ENCODE results near the gene TUBGCP6.

Gene TUBGCP6

DNA sequence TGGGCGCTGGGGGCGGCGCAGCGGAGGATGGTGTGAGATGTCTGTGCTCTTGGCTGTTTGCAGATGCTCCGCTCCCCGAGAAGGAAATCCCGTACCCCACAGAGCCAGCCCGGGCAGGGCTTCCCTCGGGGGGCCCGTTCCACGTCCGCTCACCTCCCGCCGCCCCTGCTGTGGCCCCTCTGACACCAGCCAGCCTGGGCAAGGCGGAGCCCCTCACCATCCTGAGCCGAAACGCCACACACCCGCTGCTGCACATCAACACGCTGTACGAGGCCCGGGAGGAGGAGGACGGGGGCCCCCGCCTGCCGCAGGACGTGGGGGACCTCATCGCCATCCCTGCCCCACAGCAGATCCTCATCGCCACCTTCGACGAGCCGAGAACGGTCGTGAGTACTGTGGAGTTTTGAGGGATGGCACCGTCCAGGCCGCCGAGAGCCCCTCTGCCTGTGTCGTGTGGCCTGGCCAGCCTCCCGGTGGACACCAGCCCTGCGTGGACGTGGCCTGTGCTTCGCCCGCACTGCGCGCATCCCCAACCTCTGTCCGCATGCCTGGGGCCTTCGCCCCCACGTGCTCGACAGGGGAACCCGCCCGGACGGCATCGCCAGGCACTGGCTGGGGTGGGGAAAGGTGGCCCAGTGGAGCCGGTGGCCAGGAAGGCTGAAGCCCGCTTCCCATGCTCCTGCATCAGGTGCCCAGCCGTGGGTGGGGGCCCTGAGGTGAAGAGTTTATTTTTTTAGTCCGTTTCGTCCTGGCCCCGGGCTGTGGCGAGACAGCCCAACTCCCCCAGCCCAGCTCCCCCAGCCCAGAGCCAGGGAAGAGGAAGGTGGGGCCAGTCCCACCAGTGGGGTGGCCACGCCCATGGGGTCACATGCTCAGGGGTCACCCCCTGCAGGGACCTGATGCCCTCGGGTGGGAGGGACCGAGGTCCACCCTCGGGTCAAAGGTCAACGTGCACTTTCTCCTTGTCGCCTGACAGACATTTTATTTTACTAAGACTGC, 65.7 kb downstream of the TUBGCP6 start:
- TF ChIP-seq POU2F2 (IDR thresholded peaks at IDR 0.05; ENCODE audit: low read depth, low read length) (no peak), POLR2AphosphoS5 (IDR thresholded peaks at IDR 0.05; ENCODE audit: low read depth, low read length) (no peak), SPI1 (IDR thresholded peaks at IDR 0.05; ENCODE audit: low read depth, low read length) (no peak), POLR2A (IDR thresholded peaks at IDR 0.05; ENCODE audit: low read depth, low read length) (no peak), TAF1 (IDR thresholded peaks at IDR 0.05; ENCODE audit: low read depth, low read length) (no peak), PAX5 (IDR thresholded peaks at IDR 0.05; ENCODE audit: insufficient read depth, low read length, severe bottlenecking) (no peak)
- FAIRE-seq (no peak), DNase-seq (ENCODE audit: insufficient read length, low spot score) (no peak)

- FAIRE-seq: no peak
- TF ChIP-seq PAX5 (IDR thresholded peaks at IDR 0.05; ENCODE audit: insufficient read depth, low read length, severe bottlenecking) (no peak), POU2F2 (IDR thresholded peaks at IDR 0.05; ENCODE audit: low read depth, low read length) (no peak), POLR2A (IDR thresholded peaks at IDR 0.05; ENCODE audit: low read depth, low read length) (no peak), POLR2AphosphoS5 (IDR thresholded peaks at IDR 0.05; ENCODE audit: low read depth, low read length) (no peak), TAF1 (IDR thresholded peaks at IDR 0.05; ENCODE audit: low read depth, low read length) (no peak), SPI1 (IDR thresholded peaks at IDR 0.05; ENCODE audit: low read depth, low read length) (no peak)
- DNase-seq (ENCODE audit: insufficient read length, low spot score): no peak
Observed at GRCh38 chr22:50178471-50178864, 66.4 kb downstream of the TUBGCP6 start.

DNA sequence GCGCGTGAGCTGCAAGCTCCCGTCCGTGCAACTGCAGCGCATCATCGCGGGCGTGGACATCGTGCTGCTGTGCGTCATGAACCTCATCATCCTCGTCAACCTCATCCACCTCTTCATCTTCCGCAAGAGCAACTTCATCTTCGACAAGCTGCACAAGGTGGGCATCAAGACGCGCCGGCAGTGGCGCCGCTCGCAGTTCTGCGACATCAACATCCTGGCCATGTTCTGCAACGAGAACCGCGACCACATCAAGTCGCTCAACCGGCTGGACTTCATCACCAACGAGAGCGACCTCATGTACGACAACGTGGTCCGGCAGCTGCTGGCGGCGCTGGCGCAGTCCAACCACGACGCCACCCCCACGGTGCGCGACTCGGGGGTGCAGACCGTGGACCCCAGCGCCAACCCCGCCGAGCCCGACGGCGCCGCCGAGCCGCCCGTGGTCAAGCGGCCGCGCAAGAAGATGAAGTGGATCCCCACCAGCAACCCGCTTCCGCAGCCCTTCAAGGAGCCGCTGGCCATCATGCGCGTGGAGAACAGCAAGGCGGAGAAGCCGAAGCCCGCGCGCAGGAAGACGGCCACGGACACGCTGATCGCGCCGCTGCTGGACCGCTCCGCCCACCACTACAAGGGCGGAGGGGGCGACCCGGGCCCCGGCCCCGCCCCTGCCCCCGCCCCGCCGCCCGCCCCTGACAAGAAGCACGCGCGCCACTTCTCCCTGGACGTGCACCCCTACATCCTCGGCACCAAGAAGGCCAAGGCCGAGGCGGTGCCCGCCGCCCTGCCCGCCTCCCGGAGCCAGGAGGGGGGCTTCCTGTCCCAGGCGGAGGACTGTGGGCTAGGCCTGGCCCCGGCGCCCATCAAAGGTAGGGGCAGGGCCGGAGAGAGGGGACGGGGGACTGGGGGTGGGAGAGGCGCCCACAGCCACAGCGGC, 67.0 kb downstream of the TUBGCP6 start:
- no peak for DNase-seq (ENCODE audit: insufficient read length, low spot score)
- TF ChIP-seq POLR2AphosphoS5 (IDR thresholded peaks at IDR 0.05; ENCODE audit: low read depth, low read length) (no peak), POLR2A (IDR thresholded peaks at IDR 0.05; ENCODE audit: low read depth, low read length) (no peak), PAX5 (IDR thresholded peaks at IDR 0.05; ENCODE audit: insufficient read depth, low read length, severe bottlenecking) (no peak), TAF1 (IDR thresholded peaks at IDR 0.05; ENCODE audit: low read depth, low read length) (no peak), POU2F2 (IDR thresholded peaks at IDR 0.05; ENCODE audit: low read depth, low read length) (no peak), SPI1 (IDR thresholded peaks at IDR 0.05; ENCODE audit: low read depth, low read length) (no peak)
- no peak for FAIRE-seq

- DNase-seq (ENCODE audit: insufficient read length, low spot score) (no peak), FAIRE-seq (no peak)
- TF ChIP-seq POLR2AphosphoS5 (IDR thresholded peaks at IDR 0.05; ENCODE audit: low read depth, low read length) (no peak), SPI1 (IDR thresholded peaks at IDR 0.05; ENCODE audit: low read depth, low read length) (no peak), POU2F2 (IDR thresholded peaks at IDR 0.05; ENCODE audit: low read depth, low read length) (no peak), TAF1 (IDR thresholded peaks at IDR 0.05; ENCODE audit: low read depth, low read length) (no peak), POLR2A (IDR thresholded peaks at IDR 0.05; ENCODE audit: low read depth, low read length) (no peak), PAX5 (IDR thresholded peaks at IDR 0.05; ENCODE audit: insufficient read depth, low read length, severe bottlenecking) (no peak)
Observed at GRCh38 chr22:50176850-50177536, 67.8 kb downstream of the TUBGCP6 start.

DNA sequence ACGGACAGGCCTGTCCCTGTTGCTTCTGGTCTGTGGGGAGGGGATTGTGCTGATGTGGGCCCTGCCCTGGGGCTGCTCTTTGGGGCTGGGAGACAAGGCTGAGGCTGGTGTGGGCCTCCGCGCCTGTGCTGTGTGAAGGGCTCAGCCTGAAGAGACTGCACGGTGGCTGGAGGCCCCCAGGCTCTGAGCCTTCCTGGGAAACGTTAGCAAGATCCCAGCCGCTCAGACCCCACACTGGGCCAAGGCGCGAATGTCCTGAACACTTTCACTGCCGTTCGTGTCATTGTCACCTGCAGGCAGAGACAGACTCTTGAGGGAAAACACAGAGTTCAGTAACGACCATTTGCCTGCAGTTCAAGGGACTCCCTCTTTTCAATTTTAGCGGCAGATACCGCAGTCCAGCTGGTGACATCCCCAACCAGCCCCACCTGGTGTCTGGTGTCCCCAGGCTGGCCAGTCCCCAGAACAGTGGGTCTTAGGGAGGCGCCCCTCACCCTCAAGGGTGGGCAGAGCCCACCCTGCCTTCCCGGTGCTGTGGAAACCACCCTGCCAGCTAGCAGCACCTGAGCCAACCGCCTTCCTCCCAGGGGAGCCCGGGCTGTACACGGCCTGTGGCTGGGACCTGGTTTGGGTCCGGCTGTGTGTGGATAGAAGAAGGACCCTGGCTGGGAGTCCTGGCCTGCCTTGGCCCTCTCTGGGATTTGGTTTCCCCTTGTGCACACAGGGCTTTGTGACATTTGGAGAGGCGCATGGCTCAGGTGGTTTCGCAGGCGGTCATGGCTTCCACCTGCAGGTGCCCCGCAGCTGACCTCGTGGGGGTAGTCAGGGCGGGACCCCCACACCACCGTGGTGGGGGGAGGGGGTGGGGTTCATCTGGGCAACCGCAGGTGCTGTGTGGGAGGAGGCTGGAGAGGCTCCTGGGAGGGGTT, 68.6 kb downstream of the TUBGCP6 start:
- FAIRE-seq: no peak
- no peak for TF ChIP-seq POLR2A (IDR thresholded peaks at IDR 0.05; ENCODE audit: low read depth, low read length)
- no peak for TF ChIP-seq PAX5 (IDR thresholded peaks at IDR 0.05; ENCODE audit: insufficient read depth, low read length, severe bottlenecking)
- TF ChIP-seq TAF1 (IDR thresholded peaks at IDR 0.05; ENCODE audit: low read depth, low read length): no peak
- no peak for TF ChIP-seq SPI1 (IDR thresholded peaks at IDR 0.05; ENCODE audit: low read depth, low read length)
- TF ChIP-seq POU2F2 (IDR thresholded peaks at IDR 0.05; ENCODE audit: low read depth, low read length): no peak
- TF ChIP-seq POLR2AphosphoS5 (IDR thresholded peaks at IDR 0.05; ENCODE audit: low read depth, low read length): no peak
- no peak for DNase-seq (ENCODE audit: insufficient read length, low spot score)

GRCh38 chr22:50175191-50175461, 69.7 kb downstream of the TUBGCP6 start:
- FAIRE-seq (no peak), DNase-seq (ENCODE audit: insufficient read length, low spot score) (no peak)
- TF ChIP-seq TAF1 (IDR thresholded peaks at IDR 0.05; ENCODE audit: low read depth, low read length): no peak
- no peak for TF ChIP-seq POU2F2 (IDR thresholded peaks at IDR 0.05; ENCODE audit: low read depth, low read length)
- TF ChIP-seq SPI1 (IDR thresholded peaks at IDR 0.05; ENCODE audit: low read depth, low read length): no peak
- no peak for TF ChIP-seq PAX5 (IDR thresholded peaks at IDR 0.05; ENCODE audit: insufficient read depth, low read length, severe bottlenecking)
- no peak for TF ChIP-seq POLR2A (IDR thresholded peaks at IDR 0.05; ENCODE audit: low read depth, low read length)
- no peak for TF ChIP-seq POLR2AphosphoS5 (IDR thresholded peaks at IDR 0.05; ENCODE audit: low read depth, low read length)

- FAIRE-seq (no peak), DNase-seq (ENCODE audit: insufficient read length, low spot score) (no peak)
- TF ChIP-seq POLR2A (IDR thresholded peaks at IDR 0.05; ENCODE audit: low read depth, low read length) (no peak), POLR2AphosphoS5 (IDR thresholded peaks at IDR 0.05; ENCODE audit: low read depth, low read length) (no peak), PAX5 (IDR thresholded peaks at IDR 0.05; ENCODE audit: insufficient read depth, low read length, severe bottlenecking) (no peak), SPI1 (IDR thresholded peaks at IDR 0.05; ENCODE audit: low read depth, low read length) (no peak), POU2F2 (IDR thresholded peaks at IDR 0.05; ENCODE audit: low read depth, low read length) (no peak), TAF1 (IDR thresholded peaks at IDR 0.05; ENCODE audit: low read depth, low read length) (no peak)
Observed at GRCh38 chr22:50174382-50175190, 70.2 kb downstream of the TUBGCP6 start.
